Mucosa of rectum (tissue), 2 donors: ENCODE data around the gene MGAT4B.
A peak's percentile ranks its signal among the peaks of the same experiment; 100 is the strongest.

ENCODE experiments used
- H3K27ac ChIP-seq, 2 donors: one replicate each; pipeline ENCODE4 v1.7.0; 2013; ENCODE audit warnings: inconsistent platforms in 2 of 2, low read depth in 2 of 2, low read length in 2 of 2
- H3K27me3 ChIP-seq, 2 donors: one replicate each; pipeline ENCODE4 v1.7.0; 2013; ENCODE audit warnings: low read length in 2 of 2; ENCODE audit not compliant: control insufficient read depth in 2 of 2, insufficient read depth in 2 of 2
- H3K36me3 ChIP-seq, 2 donors: one replicate each; pipeline ENCODE4 v1.7.0; 2013; ENCODE audit warnings: low read length in 2 of 2; ENCODE audit not compliant: control insufficient read depth in 2 of 2, insufficient read depth in 2 of 2
- H3K4me1 ChIP-seq, 2 donors: one replicate each; pipeline ENCODE4 v1.7.0; 2013; ENCODE audit warnings: low read length in 2 of 2, mild to moderate bottlenecking in 1 of 2; ENCODE audit not compliant: control insufficient read depth in 2 of 2, insufficient read depth in 2 of 2
- H3K4me3 ChIP-seq, 2 donors: one replicate each; pipeline ENCODE4 v1.7.0; 2013; ENCODE audit warnings: low read length in 2 of 2
- H3K9ac ChIP-seq, 2 donors: one replicate each; pipeline ENCODE4 v1.7.0; 2013; ENCODE audit warnings: low read length in 2 of 2, low read depth in 1 of 2, mild to moderate bottlenecking in 1 of 2
- H3K9me3 ChIP-seq, 2 donors: one replicate each; pipeline ENCODE4 v1.7.0; 2013; ENCODE audit warnings: low read length in 2 of 2; ENCODE audit not compliant: control insufficient read depth in 2 of 2
- donor health status: healthy.
- donor health status: Normal muscosa, but diverticular disease.

Gene MGAT4B

DNA sequence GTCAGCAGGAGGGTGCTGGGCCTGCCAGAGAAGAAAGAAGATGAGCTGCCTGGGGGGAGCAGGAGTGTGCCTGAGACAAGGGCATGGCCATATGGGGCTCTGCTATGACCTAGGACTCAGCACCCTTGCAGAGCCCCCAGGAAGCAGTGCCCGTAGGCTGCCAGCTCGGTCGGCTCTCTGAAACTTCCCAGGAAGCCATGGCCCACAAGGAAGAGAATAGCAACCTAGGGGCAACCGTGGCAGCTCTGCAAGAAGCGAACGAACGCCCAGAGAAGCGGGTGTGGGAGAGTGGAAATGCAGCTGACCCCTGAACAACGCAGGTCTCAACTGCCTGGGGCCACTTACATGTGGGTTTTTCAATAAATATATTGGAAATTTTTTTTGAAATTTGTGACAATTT is 23.5 kb downstream of the MGAT4B start:
- Histone ChIP-seq H3K27me3 (no peaks in the 10 kb centered on the region), H3K4me1 (no peaks in the 10 kb centered on the region), H3K9me3 (no peaks in the 10 kb centered on the region), H3K36me3 (peaks cover 3 to 10% of the 10 kb centered on the region in 2 donors), H3K27ac (no peak overlapping the region), H3K9ac (no peak overlapping the region), H3K4me3 (no peak overlapping the region)

DNA sequence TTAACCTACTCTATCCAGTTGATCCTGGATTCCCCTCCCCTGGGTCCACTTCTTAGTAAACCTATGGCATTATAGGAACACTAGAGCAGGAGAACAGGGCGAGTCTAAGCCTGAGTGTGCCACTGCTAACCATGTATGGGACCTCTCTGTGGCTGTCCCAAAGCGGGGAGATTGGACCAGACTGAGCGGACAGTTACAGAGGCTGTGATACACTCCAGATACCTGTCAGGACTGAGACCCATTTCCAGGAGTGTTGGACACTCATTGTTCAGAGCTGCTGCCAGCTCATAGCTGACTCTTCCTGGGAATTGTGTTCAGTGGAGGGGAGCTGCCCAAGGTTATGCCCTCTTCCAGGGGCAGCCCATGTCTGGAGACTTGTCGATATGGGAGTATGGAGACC is 24.8 kb downstream of the MGAT4B start:
- Histone ChIP-seq H3K36me3 (peaks cover 10 to 18% of the 10 kb centered on the region in 2 donors), H3K27me3 (no peaks in the 10 kb centered on the region), H3K9me3 (no peaks in the 10 kb centered on the region), H3K4me1 (no peaks in the 10 kb centered on the region), H3K9ac (no peak overlapping the region), H3K27ac (no peak overlapping the region), H3K4me3 (no peak overlapping the region)

DNA sequence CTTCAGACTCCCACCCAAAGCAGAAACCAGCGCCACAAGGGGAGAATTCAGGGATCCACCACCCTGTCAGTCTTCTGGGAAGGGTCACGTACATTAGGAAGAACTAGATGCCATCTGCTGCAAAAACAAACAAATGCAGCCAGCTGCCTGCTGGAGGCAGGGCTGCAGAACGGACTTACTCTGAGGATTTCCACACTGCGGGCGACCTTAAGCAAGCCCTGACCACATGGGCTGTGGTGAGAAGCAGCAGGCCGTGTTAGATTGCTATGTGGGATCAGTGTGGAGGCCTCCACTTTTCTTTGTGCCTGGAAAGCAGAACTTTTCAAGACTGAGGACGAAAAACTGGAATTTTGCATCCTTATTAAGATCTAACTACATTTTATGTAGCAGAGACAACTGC is 26.3 kb downstream of the MGAT4B start:
- Histone ChIP-seq H3K27me3 (no peaks in the 10 kb centered on the region), H3K27ac (no peak overlapping the region), H3K36me3 (peaks cover 19 to 29% of the 10 kb centered on the region in 2 donors), H3K4me3 (no peak overlapping the region), H3K9me3 (no peaks in the 10 kb centered on the region), H3K4me1 (peaks cover 2 to 5% of the 10 kb centered on the region in 2 donors), H3K9ac (no peak overlapping the region)

DNA sequence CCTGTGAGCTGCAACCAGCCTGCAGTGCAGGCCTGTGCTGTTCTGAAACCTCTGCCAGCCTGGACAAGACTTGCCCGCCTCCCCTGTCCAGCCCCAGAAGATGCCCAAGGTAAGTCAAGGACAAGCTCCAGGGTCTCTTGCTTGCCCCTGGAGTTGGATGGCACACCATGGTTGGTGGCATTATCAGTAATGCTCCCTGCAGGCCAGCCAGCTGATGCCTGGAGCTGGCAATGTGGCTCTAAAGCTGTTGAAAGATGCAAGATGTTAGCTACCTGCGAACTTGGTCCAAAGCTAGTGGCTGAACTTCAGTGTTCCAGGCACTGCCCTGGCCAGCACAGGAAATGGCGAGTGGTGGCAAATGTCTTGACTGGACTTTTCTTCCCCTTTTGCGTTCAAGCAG is 26.8 kb downstream of the MGAT4B start:
- H3K27me3 ChIP-seq, result no peaks in the 10 kb centered on the region
- H3K9me3 ChIP-seq, result no peaks in the 10 kb centered on the region
- H3K36me3 ChIP-seq, result peaks cover 22 to 33% of the 10 kb centered on the region in 2 donors
- no peak overlapping the region for H3K4me3 ChIP-seq
- H3K4me1 ChIP-seq, result peaks cover 2 to 5% of the 10 kb centered on the region in 2 donors
- no peak overlapping the region for H3K9ac ChIP-seq
- H3K27ac ChIP-seq, result no peak overlapping the region

DNA sequence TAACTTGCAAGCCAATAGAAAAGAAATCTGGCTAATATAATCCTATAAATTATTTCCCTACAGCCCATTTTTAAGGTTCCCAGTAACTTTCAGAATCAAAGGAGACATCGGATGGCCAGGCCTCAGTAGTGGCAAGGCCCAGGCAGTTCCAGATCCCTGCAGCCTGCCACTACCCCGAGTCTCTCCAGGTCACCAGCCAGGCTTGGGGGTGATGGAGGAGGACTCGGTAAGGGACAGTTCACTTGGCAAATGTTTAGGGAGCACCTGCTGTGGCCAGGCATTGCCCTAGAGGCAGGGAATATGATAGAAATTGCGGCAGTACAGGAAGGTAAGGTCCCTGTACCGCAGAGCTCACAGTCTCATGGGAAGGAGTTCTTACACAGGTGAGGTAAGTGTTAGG is 28.1 kb downstream of the MGAT4B start:
- Histone ChIP-seq H3K36me3 (peaks cover 32 to 44% of the 10 kb centered on the region in 2 donors), H3K4me3 (no peak overlapping the region), H3K9ac (no peak overlapping the region), H3K9me3 (no peaks in the 10 kb centered on the region), H3K4me1 (peaks cover 2 to 5% of the 10 kb centered on the region in 2 donors), H3K27me3 (no peaks in the 10 kb centered on the region), H3K27ac (no peak overlapping the region)

DNA sequence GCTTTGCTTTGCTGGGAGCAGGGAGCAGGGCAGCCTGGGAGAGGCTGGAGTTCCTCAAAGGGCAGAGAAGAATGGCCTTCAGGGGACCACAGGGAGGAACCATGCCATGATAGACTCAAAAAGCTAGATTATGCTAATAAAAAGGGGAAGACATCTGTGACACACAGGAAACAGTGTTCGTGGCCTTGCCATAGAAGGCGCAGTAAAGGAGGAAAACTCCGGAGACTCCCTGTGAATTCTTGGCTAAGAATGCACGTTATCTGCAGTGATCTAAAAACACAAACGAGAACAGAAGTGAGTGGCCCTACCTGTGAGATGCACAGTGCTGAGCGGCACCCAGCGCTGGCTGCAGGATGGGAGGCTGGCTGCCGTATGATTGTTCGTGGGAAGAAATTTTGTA is 28.8 kb downstream of the MGAT4B start:
- H3K4me1 ChIP-seq, result peaks cover 2 to 5% of the 10 kb centered on the region in 2 donors
- no peak overlapping the region for H3K4me3 ChIP-seq
- H3K27ac ChIP-seq, result peak overlapping the region in 1 of 2 donors; percentile 43
- H3K9me3 ChIP-seq, result no peaks in the 10 kb centered on the region
- no peak overlapping the region for H3K9ac ChIP-seq
- no peaks in the 10 kb centered on the region for H3K27me3 ChIP-seq
- H3K36me3 ChIP-seq, result peaks cover 39 to 50% of the 10 kb centered on the region in 2 donors

- H3K27me3 ChIP-seq, result no peaks in the 10 kb centered on the region
- H3K9me3 ChIP-seq, result no peaks in the 10 kb centered on the region
- peaks cover 42 to 52% of the 10 kb centered on the region in 2 donors for H3K36me3 ChIP-seq
- H3K9ac ChIP-seq, result no peak overlapping the region
- H3K4me1 ChIP-seq, result peaks cover 2 to 5% of the 10 kb centered on the region in 2 donors
- no peak overlapping the region for H3K27ac ChIP-seq
- H3K4me3 ChIP-seq, result no peak overlapping the region
Measured at GRCh38 chr5:179777456-179777855, 29.2 kb downstream of the MGAT4B start.

- peaks cover 2 to 5% of the 10 kb centered on the region in 2 donors for H3K4me1 ChIP-seq
- no peak overlapping the region for H3K9ac ChIP-seq
- H3K27me3 ChIP-seq, result no peaks in the 10 kb centered on the region
- H3K4me3 ChIP-seq, result no peak overlapping the region
- H3K9me3 ChIP-seq, result no peaks in the 10 kb centered on the region
- no peak overlapping the region for H3K27ac ChIP-seq
- H3K36me3 ChIP-seq, result peaks cover 49 to 62% of the 10 kb centered on the region in 2 donors
Measured at GRCh38 chr5:179776411-179776938, 30.2 kb downstream of the MGAT4B start.

DNA sequence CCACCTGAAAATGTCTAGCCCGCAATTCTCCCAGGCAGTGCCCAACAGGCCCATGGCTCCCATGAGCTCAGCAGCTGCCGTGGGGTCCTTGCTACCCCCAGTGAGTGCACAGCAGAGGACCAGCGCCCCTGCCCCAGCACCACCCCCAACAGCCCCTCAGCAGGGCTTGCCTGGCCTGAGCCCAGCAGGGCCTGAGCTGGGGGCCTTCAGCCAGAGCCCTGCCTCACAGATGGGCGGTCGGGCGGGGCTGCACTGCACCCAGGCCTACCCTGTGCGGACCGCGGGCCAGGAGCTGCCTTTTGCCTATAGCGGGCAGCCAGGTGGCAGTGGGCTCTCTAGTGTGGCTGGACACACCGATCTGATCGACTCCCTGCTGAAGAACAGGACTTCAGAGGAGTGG is 32.2 kb downstream of the MGAT4B start:
- no peak overlapping the region for H3K27ac ChIP-seq
- H3K9me3 ChIP-seq, result no peaks in the 10 kb centered on the region
- no peaks in the 10 kb centered on the region for H3K27me3 ChIP-seq
- H3K9ac ChIP-seq, result no peak overlapping the region
- H3K4me3 ChIP-seq, result no peak overlapping the region
- peaks cover 63 to 68% of the 10 kb centered on the region in 2 donors for H3K36me3 ChIP-seq
- peaks cover 2 to 5% of the 10 kb centered on the region in 2 donors for H3K4me1 ChIP-seq

GRCh38 chr5:179773686-179774040 is 33.0 kb downstream of the MGAT4B start:
- Histone ChIP-seq H3K36me3 (peaks cover 71% of the 10 kb centered on the region in 2 donors), H3K27me3 (no peaks in the 10 kb centered on the region), H3K4me1 (peaks cover 2 to 5% of the 10 kb centered on the region in 2 donors), H3K27ac (no peak overlapping the region), H3K4me3 (no peak overlapping the region), H3K9me3 (no peaks in the 10 kb centered on the region), H3K9ac (no peak overlapping the region)

DNA sequence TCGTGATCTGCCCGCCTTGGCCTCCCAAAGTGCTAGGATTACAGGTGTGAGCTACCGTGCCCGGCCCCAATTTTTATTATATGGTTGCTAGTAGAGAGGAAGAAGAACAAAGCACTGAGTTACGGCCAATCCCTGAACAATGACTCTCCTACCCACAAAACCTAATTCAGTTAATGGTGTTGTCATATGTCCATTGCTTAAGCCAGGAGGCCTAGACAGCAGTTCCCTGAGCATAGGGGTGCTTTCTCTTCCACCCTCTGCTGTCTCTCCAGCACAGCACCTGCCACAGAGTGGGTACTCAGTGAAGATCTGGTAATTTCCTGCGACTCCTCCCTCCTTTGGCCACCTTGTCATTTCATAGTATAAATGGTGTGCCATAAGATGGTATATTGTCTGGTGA is 34.3 kb downstream of the MGAT4B start:
- Histone ChIP-seq H3K9me3 (no peaks in the 10 kb centered on the region), H3K4me3 (no peak overlapping the region), H3K9ac (no peak overlapping the region), H3K27me3 (no peaks in the 10 kb centered on the region), H3K36me3 (peaks cover 66 to 67% of the 10 kb centered on the region in 2 donors), H3K27ac (no peak overlapping the region), H3K4me1 (peaks cover 2 to 5% of the 10 kb centered on the region in 2 donors)
